Measurements from ENCODE around the gene NT5C1B.

NT5C1B gene

DNA sequence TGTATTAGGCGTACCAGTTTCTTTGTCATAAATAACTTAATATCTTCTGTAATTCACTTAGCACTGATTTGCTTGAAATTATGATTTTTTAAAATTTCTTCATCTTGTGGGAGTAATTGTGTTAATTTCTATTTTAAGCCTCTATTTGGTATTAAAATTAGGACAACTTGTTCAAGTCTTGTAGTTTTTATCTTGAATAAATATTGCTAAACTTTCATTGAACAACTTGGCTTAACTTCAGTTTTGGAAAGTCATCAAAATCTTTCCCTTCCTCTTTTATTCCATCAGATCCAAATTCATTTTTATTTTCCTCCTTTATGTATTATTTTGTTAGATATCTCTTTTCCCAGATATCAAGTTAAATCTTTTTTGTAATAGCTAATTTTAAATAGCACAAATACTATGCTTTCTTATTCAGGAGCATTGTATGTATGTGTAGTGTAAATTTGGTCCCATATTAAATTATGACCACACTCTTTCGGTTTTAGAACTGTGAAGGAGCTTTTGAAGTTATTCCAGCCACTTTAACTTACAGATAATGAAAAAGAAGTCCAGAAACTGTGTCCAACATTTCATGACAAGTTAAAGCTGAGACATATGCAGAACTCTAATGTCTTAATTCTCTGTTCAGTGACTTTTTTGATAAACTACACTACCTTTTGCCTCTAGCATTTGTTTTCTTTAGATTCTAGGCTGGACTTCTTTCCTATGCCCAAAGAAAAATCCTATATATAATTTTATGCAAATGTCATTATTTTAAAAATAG, 31.7 kb upstream of the NT5C1B start:
- no peak for ATAC-seq
- TF ChIP-seq CSDC2 (CRISPR knock-in tag; IDR thresholded peaks at IDR 0.05) (no peak), ZFP30 (CRISPR knock-in tag; IDR thresholded peaks at IDR 0.05) (peak; percentile 65)

DNA sequence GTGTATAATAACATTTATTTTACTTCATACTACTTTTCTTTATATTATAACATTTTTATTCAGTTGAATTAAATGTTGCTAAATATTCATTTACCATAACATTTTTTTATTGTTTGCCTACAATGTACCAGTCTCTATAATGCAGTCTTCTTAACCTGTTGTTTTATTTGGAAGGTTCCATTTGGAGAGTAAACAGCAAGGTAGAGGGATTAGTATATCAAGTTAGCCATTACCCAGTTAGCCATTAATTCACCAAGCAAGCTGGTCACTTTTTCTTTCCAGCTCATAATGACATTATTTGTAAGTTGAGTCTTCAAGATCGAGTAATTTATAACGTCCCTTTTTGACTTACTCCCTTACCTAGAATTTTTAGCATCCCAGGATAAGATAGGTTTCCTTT, 29.7 kb upstream of the NT5C1B start:
- ATAC-seq = no peak
- no peak for TF ChIP-seq ZNF565 (CRISPR knock-in tag; conservative IDR thresholded peaks at IDR 0.05; ENCODE audit: low read depth)
- TF ChIP-seq, protein P1, sequence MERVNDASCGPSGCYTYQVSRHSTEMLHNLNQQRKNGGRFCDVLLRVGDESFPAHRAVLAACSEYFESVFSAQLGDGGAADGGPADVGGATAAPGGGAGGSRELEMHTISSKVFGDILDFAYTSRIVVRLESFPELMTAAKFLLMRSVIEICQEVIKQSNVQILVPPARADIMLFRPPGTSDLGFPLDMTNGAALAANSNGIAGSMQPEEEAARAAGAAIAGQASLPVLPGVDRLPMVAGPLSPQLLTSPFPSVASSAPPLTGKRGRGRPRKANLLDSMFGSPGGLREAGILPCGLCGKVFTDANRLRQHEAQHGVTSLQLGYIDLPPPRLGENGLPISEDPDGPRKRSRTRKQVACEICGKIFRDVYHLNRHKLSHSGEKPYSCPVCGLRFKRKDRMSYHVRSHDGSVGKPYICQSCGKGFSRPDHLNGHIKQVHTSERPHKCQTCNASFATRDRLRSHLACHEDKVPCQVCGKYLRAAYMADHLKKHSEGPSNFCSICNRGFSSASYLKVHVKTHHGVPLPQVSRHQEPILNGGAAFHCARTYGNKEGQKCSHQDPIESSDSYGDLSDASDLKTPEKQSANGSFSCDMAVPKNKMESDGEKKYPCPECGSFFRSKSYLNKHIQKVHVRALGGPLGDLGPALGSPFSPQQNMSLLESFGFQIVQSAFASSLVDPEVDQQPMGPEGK (CRISPR knock-in tag; IDR thresholded peaks at IDR 0.05; ENCODE audit: borderline replicate concordance) = no peak
- TF ChIP-seq ZNF70 (CRISPR knock-in tag; IDR thresholded peaks at IDR 0.05) = no peak
- no peak for TF ChIP-seq TCF4 (CRISPR knock-in tag; IDR thresholded peaks at IDR 0.05; ENCODE audit: borderline replicate concordance)
- no peak for TF ChIP-seq RARB (CRISPR knock-in tag; IDR thresholded peaks at IDR 0.05)
- TF ChIP-seq, protein P2, sequence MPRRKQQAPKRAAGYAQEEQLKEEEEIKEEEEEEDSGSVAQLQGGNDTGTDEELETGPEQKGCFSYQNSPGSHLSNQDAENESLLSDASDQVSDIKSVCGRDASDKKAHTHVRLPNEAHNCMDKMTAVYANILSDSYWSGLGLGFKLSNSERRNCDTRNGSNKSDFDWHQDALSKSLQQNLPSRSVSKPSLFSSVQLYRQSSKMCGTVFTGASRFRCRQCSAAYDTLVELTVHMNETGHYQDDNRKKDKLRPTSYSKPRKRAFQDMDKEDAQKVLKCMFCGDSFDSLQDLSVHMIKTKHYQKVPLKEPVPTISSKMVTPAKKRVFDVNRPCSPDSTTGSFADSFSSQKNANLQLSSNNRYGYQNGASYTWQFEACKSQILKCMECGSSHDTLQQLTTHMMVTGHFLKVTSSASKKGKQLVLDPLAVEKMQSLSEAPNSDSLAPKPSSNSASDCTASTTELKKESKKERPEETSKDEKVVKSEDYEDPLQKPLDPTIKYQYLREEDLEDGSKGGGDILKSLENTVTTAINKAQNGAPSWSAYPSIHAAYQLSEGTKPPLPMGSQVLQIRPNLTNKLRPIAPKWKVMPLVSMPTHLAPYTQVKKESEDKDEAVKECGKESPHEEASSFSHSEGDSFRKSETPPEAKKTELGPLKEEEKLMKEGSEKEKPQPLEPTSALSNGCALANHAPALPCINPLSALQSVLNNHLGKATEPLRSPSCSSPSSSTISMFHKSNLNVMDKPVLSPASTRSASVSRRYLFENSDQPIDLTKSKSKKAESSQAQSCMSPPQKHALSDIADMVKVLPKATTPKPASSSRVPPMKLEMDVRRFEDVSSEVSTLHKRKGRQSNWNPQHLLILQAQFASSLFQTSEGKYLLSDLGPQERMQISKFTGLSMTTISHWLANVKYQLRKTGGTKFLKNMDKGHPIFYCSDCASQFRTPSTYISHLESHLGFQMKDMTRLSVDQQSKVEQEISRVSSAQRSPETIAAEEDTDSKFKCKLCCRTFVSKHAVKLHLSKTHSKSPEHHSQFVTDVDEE (CRISPR knock-in tag; IDR thresholded peaks at IDR 0.05) = no peak
- no peak for TF ChIP-seq ESRRG (CRISPR knock-in tag; IDR thresholded peaks at IDR 0.05)

DNA sequence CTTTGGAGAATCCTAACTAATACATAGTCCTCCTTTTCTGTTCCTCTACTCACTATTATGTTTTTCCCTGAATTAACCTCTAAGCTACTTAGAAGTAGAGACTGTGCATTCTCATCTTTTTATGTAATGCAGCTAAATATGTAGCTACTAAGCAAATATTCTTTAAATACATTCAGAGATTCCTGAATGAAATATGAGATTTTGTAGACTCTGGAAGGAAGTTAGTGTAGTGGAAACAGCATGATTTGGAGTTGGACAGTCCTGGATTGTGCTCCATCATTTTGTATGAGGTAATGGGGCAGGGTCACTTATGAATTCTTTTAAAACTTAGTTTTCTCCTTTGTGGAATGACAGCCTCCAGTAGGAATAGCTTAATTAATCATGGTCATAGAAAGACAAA, 24.7 kb upstream of the NT5C1B start:
- TF ChIP-seq, protein P3, sequence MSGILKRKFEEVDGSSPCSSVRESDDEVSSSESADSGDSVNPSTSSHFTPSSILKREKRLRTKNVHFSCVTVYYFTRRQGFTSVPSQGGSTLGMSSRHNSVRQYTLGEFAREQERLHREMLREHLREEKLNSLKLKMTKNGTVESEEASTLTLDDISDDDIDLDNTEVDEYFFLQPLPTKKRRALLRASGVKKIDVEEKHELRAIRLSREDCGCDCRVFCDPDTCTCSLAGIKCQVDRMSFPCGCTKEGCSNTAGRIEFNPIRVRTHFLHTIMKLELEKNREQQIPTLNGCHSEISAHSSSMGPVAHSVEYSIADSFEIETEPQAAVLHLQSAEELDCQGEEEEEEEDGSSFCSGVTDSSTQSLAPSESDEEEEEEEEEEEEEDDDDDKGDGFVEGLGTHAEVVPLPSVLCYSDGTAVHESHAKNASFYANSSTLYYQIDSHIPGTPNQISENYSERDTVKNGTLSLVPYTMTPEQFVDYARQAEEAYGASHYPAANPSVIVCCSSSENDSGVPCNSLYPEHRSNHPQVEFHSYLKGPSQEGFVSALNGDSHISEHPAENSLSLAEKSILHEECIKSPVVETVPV (CRISPR knock-in tag; IDR thresholded peaks at IDR 0.05) = no peak
- no peak for TF ChIP-seq TOX (CRISPR knock-in tag; IDR thresholded peaks at IDR 0.05; ENCODE audit: borderline replicate concordance)
- no peak for TF ChIP-seq PPARA (CRISPR knock-in tag; IDR thresholded peaks at IDR 0.05; ENCODE audit: borderline replicate concordance)
- no peak for TF ChIP-seq ZNF8 (CRISPR knock-in tag; IDR thresholded peaks at IDR 0.05)
- TF ChIP-seq, protein P4, sequence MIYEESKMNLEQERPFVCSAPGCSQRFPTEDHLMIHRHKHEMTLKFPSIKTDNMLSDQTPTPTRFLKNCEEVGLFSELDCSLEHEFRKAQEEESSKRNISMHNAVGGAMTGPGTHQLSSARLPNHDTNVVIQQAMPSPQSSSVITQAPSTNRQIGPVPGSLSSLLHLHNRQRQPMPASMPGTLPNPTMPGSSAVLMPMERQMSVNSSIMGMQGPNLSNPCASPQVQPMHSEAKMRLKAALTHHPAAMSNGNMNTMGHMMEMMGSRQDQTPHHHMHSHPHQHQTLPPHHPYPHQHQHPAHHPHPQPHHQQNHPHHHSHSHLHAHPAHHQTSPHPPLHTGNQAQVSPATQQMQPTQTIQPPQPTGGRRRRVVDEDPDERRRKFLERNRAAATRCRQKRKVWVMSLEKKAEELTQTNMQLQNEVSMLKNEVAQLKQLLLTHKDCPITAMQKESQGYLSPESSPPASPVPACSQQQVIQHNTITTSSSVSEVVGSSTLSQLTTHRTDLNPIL (CRISPR knock-in tag; IDR thresholded peaks at IDR 0.05; ENCODE audit: low read depth) = no peak
- no peak for TF ChIP-seq ESRRG (CRISPR knock-in tag; IDR thresholded peaks at IDR 0.05)
- ATAC-seq = peak; percentile 96

DNA sequence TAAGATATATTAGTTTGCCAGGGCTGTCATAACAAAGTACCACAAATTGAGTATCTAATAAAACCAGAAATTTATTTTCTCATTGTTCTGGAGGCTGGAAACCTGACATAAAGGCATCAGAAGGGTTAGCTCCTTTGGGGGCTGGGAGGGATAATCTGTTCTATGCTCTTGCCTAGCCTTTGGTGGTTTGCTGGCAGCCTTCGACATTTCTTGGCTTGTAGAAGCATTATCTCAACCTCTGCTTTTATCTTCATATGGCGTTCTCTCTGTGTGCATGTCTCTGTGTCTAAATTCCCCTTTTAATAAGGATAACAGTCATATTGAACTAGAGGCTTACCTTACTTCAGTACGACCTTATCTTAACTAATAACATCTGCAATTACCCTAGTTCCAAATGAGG, 22.8 kb upstream of the NT5C1B start:
- TF ChIP-seq, protein P5, sequence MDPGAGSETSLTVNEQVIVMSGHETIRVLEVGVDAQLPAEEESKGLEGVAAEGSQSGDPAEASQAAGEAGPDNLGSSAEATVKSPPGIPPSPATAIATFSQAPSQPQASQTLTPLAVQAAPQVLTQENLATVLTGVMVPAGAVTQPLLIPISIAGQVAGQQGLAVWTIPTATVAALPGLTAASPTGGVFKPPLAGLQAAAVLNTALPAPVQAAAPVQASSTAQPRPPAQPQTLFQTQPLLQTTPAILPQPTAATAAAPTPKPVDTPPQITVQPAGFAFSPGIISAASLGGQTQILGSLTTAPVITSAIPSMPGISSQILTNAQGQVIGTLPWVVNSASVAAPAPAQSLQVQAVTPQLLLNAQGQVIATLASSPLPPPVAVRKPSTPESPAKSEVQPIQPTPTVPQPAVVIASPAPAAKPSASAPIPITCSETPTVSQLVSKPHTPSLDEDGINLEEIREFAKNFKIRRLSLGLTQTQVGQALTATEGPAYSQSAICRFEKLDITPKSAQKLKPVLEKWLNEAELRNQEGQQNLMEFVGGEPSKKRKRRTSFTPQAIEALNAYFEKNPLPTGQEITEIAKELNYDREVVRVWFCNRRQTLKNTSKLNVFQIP (CRISPR knock-in tag; IDR thresholded peaks at IDR 0.05; ENCODE audit: borderline replicate concordance, low read depth) = no peak
- TF ChIP-seq TOX (CRISPR knock-in tag; IDR thresholded peaks at IDR 0.05; ENCODE audit: borderline replicate concordance) = no peak
- no peak for TF ChIP-seq ZFP30 (CRISPR knock-in tag; IDR thresholded peaks at IDR 0.05)
- TF ChIP-seq SNAI2 (CRISPR knock-in tag; IDR thresholded peaks at IDR 0.05) = no peak
- TF ChIP-seq ZNF565 (CRISPR knock-in tag; conservative IDR thresholded peaks at IDR 0.05; ENCODE audit: low read depth) = no peak
- TF ChIP-seq PPARA (CRISPR knock-in tag; IDR thresholded peaks at IDR 0.05; ENCODE audit: borderline replicate concordance) = no peak
- no peak for TF ChIP-seq CSDC2 (CRISPR knock-in tag; IDR thresholded peaks at IDR 0.05)
- TF ChIP-seq ZC3H10 (CRISPR knock-in tag; IDR thresholded peaks at IDR 0.05) = no peak
- TF ChIP-seq, protein P3 (CRISPR knock-in tag; IDR thresholded peaks at IDR 0.05) = no peak
- TF ChIP-seq ZFP3 (CRISPR knock-in tag; IDR thresholded peaks at IDR 0.05) = no peak
- TF ChIP-seq RARB (CRISPR knock-in tag; IDR thresholded peaks at IDR 0.05) = no peak
- TF ChIP-seq OSR1 (CRISPR knock-in tag; IDR thresholded peaks at IDR 0.05) = no peak
- TF ChIP-seq, protein P4 (CRISPR knock-in tag; IDR thresholded peaks at IDR 0.05; ENCODE audit: low read depth) = no peak
- no peak for TF ChIP-seq ESRRG (CRISPR knock-in tag; IDR thresholded peaks at IDR 0.05)
- TF ChIP-seq ISL1 (CRISPR knock-in tag; IDR thresholded peaks at IDR 0.05) = no peak
- no peak for TF ChIP-seq ZNF70 (CRISPR knock-in tag; IDR thresholded peaks at IDR 0.05)
- ATAC-seq = no peak

Data from SK-N-SH treated with all-trans-retinoic acid at 6 μM for 48 hours (cell line).